ENCODE data around the gene LEP.
A peak's percentile ranks its signal among the peaks of the same experiment; 100 is the strongest.

Gene LEP

DNA sequence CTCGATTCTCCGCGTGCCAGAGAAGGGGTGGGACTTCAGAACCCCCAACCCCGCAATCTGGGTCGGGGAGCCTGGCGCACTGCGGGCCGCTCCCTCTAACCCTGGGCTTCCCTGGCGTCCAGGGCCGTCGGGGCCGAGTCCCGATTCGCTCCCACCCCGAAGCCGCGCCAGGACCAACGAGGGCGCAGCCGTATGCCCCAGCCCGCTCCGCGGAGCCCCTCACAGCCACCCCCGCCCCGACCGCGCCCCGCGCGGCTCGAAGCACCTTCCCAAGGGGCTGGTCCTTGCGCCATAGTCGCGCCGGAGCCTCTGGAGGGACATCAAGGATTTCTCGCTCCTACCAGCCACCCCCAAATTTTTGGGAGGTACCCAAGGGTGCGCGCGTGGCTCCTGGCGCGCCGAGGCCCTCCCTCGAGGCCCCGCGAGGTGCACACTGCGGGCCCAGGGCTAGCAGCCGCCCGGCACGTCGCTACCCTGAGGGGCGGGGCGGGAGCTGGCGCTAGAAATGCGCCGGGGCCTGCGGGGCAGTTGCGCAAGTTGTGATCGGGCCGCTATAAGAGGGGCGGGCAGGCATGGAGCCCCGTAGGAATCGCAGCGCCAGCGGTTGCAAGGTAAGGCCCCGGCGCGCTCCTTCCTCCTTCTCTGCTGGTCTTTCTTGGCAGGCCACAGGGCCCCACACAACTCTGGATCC lies at the start of gene LEP:
TSS of gene LEP (plus strand) at position 583 of the 691 bp plus-strand sequence. CDS start 10,741 bp downstream, outside the sequence.
- intact Hi-C loops (cut with micrococcal nuclease): no loop called here
- H3K36me3 Mint-ChIP-seq (ENCODE audit: low read depth): peaks cover 15% of the 10 kb centered on the region
- no peak within 1 kb of the TSS for H3K4me3 Mint-ChIP-seq
- peaks cover 13% of the 10 kb centered on the region for H3K27me3 Mint-ChIP-seq
- H3K27ac Mint-ChIP-seq: no peak within 1 kb of the TSS
- peaks cover 16% of the 10 kb centered on the region for H3K4me1 Mint-ChIP-seq (ENCODE audit: low read depth)
- peaks cover 34% of the 10 kb centered on the region for H3K9me3 Mint-ChIP-seq

DNA sequence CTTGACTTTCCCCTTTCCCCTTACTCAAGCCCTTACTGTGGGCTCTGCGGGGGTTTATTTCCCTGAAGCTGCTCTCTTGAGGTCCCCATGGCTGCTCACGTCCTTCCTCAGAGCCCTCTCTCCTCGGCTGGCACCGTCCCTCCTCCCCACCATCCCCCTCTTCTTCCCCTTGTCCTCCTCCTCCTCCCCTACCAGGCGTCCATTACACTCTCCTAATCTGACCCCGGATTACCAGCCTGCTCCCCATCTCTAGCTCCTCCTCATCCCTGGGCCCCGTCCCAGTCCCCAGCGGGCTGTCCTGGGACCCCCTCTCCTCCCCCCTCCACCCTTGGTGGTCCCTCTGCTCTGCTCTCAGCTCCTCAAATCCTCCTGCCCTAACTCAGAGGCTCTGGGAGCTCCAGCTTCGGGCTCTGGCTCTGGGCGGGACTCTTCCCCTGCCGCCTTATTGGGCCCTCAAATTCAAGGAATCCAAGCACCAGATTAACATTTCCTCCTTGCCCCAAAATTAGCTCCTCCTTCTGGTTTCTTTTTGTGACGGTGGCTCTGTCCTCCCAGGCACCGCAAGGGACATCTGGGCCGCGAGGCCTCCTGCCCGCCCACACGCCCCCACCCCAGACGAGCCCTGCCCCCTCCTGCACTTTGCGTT lies 48.5 kb upstream of the LEP start:
- peaks cover 55% of the 10 kb centered on the region for H3K9me3 Mint-ChIP-seq
- intact Hi-C loops (cut with micrococcal nuclease): no loop called here
- no peak overlapping the region for H3K27ac Mint-ChIP-seq
- H3K4me1 Mint-ChIP-seq (ENCODE audit: low read depth): peaks cover 20% of the 10 kb centered on the region
- H3K36me3 Mint-ChIP-seq (ENCODE audit: low read depth): peaks cover 7% of the 10 kb centered on the region
- H3K27me3 Mint-ChIP-seq: peaks cover 47% of the 10 kb centered on the region
- H3K4me3 Mint-ChIP-seq: no peak overlapping the region

- peaks cover 36% of the 10 kb centered on the region for H3K27me3 Mint-ChIP-seq
- H3K4me3 Mint-ChIP-seq: no peak overlapping the region
- H3K9me3 Mint-ChIP-seq: peaks cover 55% of the 10 kb centered on the region
- H3K4me1 Mint-ChIP-seq (ENCODE audit: low read depth): peaks cover 12% of the 10 kb centered on the region
- no peak overlapping the region for H3K27ac Mint-ChIP-seq
- intact Hi-C loops (cut with micrococcal nuclease): no loop called here
- peaks cover 7% of the 10 kb centered on the region for H3K36me3 Mint-ChIP-seq (ENCODE audit: low read depth)
Observed at GRCh38 chr7:128194533-128195282, 46.4 kb upstream of the LEP start.

GRCh38 chr7:128197589-128197988 lies 43.5 kb upstream of the LEP start:
- Mint-ChIP-seq H3K27me3 (peaks cover 44% of the 10 kb centered on the region), H3K27ac (no peak overlapping the region), H3K9me3 (peaks cover 44% of the 10 kb centered on the region), H3K4me1 (ENCODE audit: low read depth) (peaks cover 13% of the 10 kb centered on the region), H3K36me3 (ENCODE audit: low read depth) (peaks cover 7% of the 10 kb centered on the region), H3K4me3 (no peak overlapping the region)
- intact Hi-C loops (cut with micrococcal nuclease): no loop called here

- intact Hi-C loops (cut with micrococcal nuclease): no loop called here
- Mint-ChIP-seq H3K36me3 (ENCODE audit: low read depth) (peaks cover 7% of the 10 kb centered on the region), H3K4me1 (ENCODE audit: low read depth) (peaks cover 12% of the 10 kb centered on the region), H3K4me3 (no peak overlapping the region), H3K27me3 (peaks cover 46% of the 10 kb centered on the region), H3K9me3 (peaks cover 39% of the 10 kb centered on the region), H3K27ac (no peak overlapping the region)
Observed at GRCh38 chr7:128197989-128198580, 43.0 kb upstream of the LEP start.

- Mint-ChIP-seq H3K9me3 (peaks cover 16% of the 10 kb centered on the region), H3K27ac (no peak overlapping the region), H3K4me1 (ENCODE audit: low read depth) (peaks cover 7% of the 10 kb centered on the region), H3K27me3 (peaks cover 51% of the 10 kb centered on the region), H3K36me3 (ENCODE audit: low read depth) (no peaks in the 10 kb centered on the region), H3K4me3 (no peak overlapping the region)
- intact Hi-C loops (cut with micrococcal nuclease): no loop called here
Observed at GRCh38 chr7:128200376-128200775, 40.7 kb upstream of the LEP start.

DNA sequence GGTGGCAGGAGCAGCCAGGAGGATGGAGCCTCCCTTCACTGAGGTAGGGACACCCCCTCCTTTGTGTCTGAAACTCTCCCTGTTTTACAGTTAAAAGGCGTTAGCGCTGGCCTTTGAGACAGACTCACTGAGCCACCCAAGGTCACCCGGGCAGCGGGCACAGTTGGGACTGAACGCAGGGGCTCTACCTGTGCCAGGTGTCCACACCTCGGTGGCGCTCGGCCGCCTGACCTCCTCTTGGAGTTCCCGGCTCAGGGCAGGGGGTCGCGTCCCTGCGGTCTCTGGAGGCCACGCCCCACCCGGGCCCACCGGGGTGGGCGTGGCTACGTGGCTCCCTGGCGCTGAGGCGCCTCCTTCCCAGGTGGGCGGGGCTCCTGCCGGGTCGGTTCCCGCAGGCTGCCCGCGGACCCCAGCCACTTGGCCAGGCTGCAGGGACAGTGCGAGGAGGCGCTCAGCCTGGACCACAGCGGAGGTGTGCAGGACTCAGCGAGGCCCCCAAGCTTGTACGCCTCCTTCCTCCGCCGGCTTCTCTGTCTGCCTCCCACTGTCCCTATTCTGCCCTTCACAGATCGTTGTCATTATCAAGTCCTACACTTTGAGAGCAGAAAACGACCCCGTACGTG lies 39.9 kb upstream of the LEP start:
- H3K4me1 Mint-ChIP-seq (ENCODE audit: low read depth): peaks cover 7% of the 10 kb centered on the region
- H3K36me3 Mint-ChIP-seq (ENCODE audit: low read depth): no peaks in the 10 kb centered on the region
- peaks cover 8% of the 10 kb centered on the region for H3K9me3 Mint-ChIP-seq
- intact Hi-C loops (cut with micrococcal nuclease): no loop called here
- H3K27me3 Mint-ChIP-seq: peaks cover 51% of the 10 kb centered on the region
- H3K27ac Mint-ChIP-seq: no peak overlapping the region
- peak overlapping the region; percentile 2 for H3K4me3 Mint-ChIP-seq

DNA sequence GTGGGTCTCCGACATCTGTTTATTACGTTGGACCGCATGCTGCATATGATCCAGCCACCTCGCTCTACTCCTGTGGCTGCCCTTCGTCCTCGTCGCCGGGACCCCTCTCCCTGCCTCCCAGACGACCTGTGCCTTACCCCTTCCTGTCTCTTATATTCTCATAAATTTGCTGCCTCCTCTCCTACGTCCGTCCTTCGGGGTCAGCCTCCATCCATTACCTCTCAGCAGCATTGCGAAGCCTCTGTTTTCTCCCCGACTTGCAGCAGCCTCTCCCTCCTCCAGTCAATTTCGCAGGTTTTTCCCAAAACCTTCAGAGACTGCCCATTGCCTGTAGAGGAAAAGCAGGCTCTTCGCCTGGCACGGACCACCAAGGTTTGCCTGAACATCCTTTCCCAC lies 39.4 kb upstream of the LEP start:
- Mint-ChIP-seq H3K27me3 (peaks cover 56% of the 10 kb centered on the region), H3K27ac (no peak overlapping the region), H3K4me1 (ENCODE audit: low read depth) (peaks cover 7% of the 10 kb centered on the region), H3K4me3 (peak overlapping the region; percentile 2), H3K36me3 (ENCODE audit: low read depth) (no peaks in the 10 kb centered on the region), H3K9me3 (peaks cover 3% of the 10 kb centered on the region)
- intact Hi-C loops (cut with micrococcal nuclease): no loop called here

DNA sequence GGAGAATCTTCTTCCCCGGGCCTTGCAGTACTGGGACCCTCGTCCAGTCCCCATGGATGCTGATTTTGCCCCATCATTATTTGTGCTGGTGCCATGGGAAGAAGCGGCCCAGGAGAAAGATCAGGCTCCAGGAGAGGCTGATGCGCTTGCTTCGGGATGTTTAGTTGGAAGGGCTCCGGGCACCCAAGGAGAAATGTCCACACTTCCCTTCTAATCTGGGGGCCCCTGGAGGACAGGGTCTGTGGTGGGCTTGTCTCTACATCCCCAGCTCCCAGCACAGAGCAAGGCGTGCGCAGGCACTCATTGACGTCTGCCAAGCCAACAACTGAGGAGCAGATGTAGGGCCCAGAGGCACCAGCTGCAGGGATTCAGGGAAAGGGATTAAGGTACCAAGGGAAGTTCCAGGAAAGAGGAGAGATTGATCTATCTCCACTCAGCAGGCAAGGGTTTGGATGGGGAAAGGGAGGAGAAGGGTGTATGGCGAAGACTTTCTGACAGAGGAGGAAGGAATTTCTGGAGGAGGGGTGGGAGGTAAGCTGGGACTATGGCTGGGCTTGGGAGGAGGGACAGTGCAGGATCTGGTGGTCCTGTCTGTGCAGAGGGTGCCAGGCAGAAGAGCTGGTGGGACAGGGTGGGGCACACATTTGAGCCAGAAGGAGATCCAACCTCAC lies 38.7 kb upstream of the LEP start:
- H3K9me3 Mint-ChIP-seq: no peaks in the 10 kb centered on the region
- H3K27ac Mint-ChIP-seq: no peak overlapping the region
- H3K36me3 Mint-ChIP-seq (ENCODE audit: low read depth): no peaks in the 10 kb centered on the region
- H3K4me3 Mint-ChIP-seq: no peak overlapping the region
- intact Hi-C loops (cut with micrococcal nuclease): no loop called here
- peaks cover 7% of the 10 kb centered on the region for H3K4me1 Mint-ChIP-seq (ENCODE audit: low read depth)
- peaks cover 56% of the 10 kb centered on the region for H3K27me3 Mint-ChIP-seq

- Mint-ChIP-seq H3K27ac (no peak overlapping the region), H3K27me3 (peaks cover 59% of the 10 kb centered on the region), H3K36me3 (ENCODE audit: low read depth) (no peaks in the 10 kb centered on the region), H3K4me1 (ENCODE audit: low read depth) (peaks cover 7% of the 10 kb centered on the region), H3K4me3 (no peak overlapping the region), H3K9me3 (no peaks in the 10 kb centered on the region)
- intact Hi-C loops (cut with micrococcal nuclease): no loop called here
Observed at GRCh38 chr7:128203047-128203491, 38.0 kb upstream of the LEP start.

GRCh38 chr7:128203710-128204214 lies 37.3 kb upstream of the LEP start:
- intact Hi-C loops (cut with micrococcal nuclease): no loop called here
- no peaks in the 10 kb centered on the region for H3K36me3 Mint-ChIP-seq (ENCODE audit: low read depth)
- H3K27ac Mint-ChIP-seq: no peak overlapping the region
- no peak overlapping the region for H3K4me3 Mint-ChIP-seq
- H3K4me1 Mint-ChIP-seq (ENCODE audit: low read depth): peaks cover 7% of the 10 kb centered on the region
- H3K27me3 Mint-ChIP-seq: peaks cover 59% of the 10 kb centered on the region
- no peaks in the 10 kb centered on the region for H3K9me3 Mint-ChIP-seq

- no peak overlapping the region for H3K4me3 Mint-ChIP-seq
Observed at GRCh38 chr7:128204455-128204854, 36.6 kb upstream of the LEP start.

GRCh38 chr7:128205068-128205467 lies 36.0 kb upstream of the LEP start:
- no peaks in the 10 kb centered on the region for H3K36me3 Mint-ChIP-seq (ENCODE audit: low read depth)
- intact Hi-C loops (cut with micrococcal nuclease): loop anchor here (5.0 kb wide), 1 partner anchor 173 kb away; the partner anchor contains the start of gene LRRC4
- H3K4me1 Mint-ChIP-seq (ENCODE audit: low read depth): peaks cover 12% of the 10 kb centered on the region
- no peak overlapping the region for H3K27ac Mint-ChIP-seq
- peaks cover 58% of the 10 kb centered on the region for H3K27me3 Mint-ChIP-seq
- no peaks in the 10 kb centered on the region for H3K9me3 Mint-ChIP-seq
- H3K4me3 Mint-ChIP-seq: no peak overlapping the region

More at GRCh38 chr7:128204455-128204854, 36.6 kb upstream of the LEP start:
- intact Hi-C loops (cut with micrococcal nuclease): no loop called here
- Mint-ChIP-seq H3K36me3 (ENCODE audit: low read depth) (no peaks in the 10 kb centered on the region), H3K9me3 (no peaks in the 10 kb centered on the region), H3K4me1 (ENCODE audit: low read depth) (peaks cover 7% of the 10 kb centered on the region), H3K27ac (no peak overlapping the region), H3K27me3 (peaks cover 59% of the 10 kb centered on the region)

All from dendritic cell treated with granulocyte-macrophage colony-stimulating factor and Interleukin-4, amounts not matched to agents 40 ng/mL and 50 ng/mL, for 4 days (primary cell).